GM18499 (cell line): ENCODE data around the gene TSHZ3.

ENCODE experiments used
- ATAC-seq: cut with Tn5 transposase; IDR thresholded peaks from one replicate; pipeline ENCODE4 v1.9.1; 2021; ENCODE audit warnings: moderate number of reproducible peaks; ENCODE audit not compliant: insufficient read depth, unreplicated experiment

TSHZ3 gene

DNA sequence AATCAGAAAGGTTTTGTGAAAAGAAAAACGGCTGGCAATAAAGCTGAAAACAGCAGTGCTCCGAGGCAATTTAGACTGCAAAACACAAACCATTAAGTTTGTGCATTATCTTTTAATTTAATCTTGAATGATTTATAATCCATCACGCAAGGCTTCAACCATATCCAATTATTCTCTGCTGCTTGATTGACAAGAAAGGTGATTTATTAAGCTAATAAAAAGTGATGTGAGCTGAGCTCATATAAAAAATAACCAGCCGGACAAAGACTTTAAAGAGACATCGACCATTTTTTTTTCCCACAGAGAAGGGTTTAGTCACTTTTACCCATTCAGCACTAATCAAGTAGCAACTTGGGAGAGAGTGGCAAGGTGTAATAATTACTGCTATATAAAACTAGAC is 33.6 kb downstream of the TSHZ3 start:
- no peak for ATAC-seq

DNA sequence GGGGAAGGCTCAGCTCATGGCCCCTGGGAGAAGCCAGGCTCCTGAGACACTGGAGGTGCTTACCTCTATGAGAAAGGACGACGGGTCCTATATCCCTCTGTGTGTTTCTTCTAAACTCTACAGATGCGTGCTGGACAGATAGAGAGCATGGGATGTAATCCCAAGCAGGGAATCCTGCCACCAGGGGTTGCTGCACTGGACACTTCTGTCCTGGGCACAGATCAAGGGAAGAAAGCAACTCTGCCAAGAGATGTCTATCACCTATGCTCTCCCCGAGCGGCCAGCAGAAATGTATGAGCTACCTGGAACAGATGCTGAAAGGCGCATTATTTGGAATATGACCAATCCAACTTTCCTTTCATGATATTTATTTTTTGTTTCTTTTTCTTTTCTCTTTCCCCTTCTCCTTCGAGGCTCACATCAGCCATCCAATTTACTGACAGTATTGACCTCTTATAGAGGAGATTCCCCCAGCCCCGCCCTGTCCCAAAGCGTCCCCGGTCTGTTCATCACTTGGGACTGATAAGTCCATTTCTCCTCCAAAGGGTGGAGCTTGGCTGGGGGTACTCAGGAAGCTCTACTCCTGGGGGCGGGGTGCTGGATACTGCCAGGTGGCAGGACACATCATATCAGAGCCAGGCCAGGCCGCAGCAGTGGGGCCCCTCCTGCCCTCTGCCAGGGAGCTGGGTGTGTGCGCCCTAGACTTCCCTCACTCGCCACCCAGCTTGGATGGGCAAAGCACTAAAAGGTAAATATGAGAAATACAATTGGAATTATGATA is 34.2 kb downstream of the TSHZ3 start:
- ATAC-seq = no peak

DNA sequence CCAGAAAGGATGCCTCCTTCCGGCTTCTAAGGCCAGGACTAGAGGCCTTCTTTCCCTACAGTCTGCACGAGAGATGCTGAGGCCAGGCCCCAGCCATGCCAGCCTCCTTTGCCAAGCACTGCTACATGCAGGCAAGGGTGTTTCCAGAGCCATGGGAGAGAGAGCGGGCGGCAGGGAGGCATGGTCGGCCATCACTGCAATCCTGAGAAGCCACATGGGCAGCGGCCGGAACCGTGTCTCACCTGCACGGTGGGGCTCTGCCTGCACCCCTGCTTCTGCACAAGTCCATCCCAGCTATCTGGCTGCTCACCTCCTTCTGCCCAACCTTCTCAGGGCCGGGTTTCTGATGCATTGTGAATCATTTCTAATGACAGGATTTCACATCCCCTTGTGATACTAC is 35.1 kb downstream of the TSHZ3 start:
- ATAC-seq = no peak

DNA sequence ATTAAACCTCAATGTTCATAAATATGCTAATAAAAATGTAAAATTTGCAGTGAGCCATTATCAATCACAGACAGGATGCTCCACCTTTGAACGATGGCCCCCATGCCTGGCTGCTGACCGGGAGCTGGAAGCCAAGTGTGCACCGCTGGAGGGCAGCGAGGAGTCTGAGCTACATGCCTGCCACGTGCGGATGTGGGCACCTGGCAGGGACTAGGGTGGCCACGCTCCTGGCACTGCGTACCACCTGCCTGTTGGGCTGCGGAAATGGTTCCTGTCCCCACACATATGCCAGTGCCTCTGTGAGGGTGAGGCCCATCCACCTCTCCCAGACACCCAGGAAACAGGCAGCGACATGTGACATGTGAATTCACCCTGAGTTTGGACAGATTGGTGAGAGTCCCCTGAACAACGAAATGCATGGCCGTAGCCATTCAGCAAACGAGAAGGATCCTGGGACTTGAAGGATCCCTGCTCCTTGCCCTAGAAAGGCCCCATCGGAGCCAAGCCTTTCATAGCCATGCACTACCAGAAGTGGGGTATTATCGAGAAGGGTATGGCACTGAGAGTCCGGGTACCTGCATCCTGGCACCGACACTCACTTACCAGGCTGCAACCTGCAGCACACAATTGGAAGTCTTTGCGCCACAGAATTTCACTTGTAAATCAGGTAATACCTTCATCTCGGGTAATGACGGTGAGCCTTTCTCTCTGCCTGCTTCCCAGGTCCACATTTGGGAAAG is 35.8 kb downstream of the TSHZ3 start:
- no peak for ATAC-seq

- ATAC-seq = no peak
Observed at GRCh38 chr19:31312677-31313244, 36.5 kb downstream of the TSHZ3 start.

DNA sequence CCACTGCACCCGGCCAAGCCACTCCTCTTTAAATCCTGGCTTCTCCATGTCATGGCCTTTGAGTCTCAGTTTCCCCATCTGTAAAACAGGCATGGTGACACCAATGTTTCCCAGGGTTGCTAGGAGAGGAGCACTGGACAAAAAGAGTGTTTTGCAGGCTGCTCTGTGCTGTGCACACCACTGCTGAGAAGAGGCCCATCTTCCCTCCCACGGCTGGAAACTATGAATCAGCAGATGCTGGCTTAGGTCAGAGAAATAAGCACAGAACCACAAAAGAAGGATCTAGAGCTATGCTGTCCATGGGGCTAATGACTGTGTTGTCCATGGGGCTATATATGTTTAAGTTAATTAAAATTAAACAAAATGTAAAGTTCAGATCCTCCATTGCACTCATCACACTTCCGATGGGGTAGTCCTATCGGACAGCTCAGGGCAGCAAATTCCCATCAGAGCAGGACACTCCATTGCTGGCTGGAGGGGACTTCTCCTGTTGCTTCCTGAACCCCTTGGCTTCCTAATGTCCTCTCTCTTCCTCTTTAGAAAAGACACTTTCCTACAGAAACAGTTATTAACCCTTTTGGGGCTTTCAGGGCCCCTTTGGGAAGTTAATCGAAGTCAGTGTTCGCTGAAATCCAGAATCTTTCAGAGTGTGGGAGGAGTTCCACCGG is 37.1 kb downstream of the TSHZ3 start:
- no peak for ATAC-seq

DNA sequence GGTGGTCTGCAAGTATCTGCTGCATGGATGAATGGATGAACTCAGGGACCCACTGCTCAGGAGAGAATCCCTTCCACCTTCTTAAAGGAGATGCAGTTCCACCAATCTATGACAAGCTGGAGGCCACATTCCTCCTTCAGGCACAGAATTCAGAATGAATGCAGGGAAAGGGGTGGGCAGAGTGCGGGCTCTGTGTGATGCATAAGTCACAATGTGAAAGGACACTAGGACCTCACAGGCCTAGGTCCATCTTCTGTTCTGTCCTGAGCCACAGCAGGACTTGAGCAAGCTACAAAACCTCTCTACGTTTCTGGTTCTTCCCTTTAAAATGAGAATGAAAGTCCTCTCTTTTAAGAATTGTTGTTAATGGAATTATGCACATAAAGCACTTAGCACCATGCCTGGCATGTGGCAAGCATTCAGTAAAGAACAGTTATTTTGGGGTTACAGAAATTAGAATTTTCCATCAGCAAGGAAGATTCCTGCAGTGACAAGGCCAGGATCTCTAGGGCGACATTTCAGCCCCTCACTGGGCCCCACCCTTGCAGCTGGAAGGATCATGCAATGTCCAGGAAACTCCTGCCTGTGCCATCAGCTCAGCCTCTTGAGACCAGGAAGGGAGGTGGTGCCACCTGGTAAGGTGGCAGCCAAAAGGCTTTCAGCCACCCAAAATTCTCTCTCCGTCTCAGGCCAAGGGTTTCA is 38.7 kb downstream of the TSHZ3 start:
- ATAC-seq = no peak

- ATAC-seq = no peak
Observed at GRCh38 chr19:31308781-31309180, 40.5 kb downstream of the TSHZ3 start.

GRCh38 chr19:31307071-31307669 is 42.1 kb downstream of the TSHZ3 start:
- no peak for ATAC-seq

DNA sequence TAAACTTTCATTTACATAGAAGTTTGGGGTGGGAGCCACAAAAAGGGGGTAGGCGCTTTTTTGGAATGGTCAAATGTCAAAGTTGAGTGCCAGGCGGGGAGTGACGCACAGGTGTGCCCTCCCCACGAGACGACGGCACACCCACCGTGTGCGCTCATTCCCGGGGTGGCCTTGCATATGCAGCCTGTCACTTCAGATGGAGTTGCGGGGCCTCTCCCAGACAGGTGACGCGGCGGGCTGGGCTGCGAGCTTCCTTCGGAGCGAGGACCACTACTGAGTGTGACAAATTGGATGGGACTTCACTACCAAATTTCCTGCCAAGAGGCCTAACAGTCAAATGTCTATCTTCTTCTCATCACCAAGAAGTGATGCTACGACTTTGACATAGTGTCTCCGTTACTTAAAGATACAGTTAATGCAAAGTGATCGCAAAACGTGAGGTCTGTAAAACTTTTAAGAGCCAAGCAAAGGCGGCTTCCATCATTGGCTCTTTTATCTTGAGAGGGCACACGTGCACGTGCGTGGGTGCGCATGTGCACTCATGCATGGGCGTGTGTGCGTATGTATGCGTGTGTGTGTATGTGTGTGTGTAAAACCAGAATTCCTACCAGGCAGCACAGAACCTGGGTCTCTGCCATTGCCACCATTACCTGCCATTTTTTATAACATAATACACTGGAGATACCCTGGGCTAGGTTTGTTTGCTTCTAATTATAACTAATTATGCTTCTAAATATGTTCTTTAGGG is 43.1 kb downstream of the TSHZ3 start:
- no peak for ATAC-seq

GRCh38 chr19:31304831-31305312 is 44.4 kb downstream of the TSHZ3 start:
- no peak for ATAC-seq

- no peak for ATAC-seq
Observed at GRCh38 chr19:31303262-31303815, 45.9 kb downstream of the TSHZ3 start.

DNA sequence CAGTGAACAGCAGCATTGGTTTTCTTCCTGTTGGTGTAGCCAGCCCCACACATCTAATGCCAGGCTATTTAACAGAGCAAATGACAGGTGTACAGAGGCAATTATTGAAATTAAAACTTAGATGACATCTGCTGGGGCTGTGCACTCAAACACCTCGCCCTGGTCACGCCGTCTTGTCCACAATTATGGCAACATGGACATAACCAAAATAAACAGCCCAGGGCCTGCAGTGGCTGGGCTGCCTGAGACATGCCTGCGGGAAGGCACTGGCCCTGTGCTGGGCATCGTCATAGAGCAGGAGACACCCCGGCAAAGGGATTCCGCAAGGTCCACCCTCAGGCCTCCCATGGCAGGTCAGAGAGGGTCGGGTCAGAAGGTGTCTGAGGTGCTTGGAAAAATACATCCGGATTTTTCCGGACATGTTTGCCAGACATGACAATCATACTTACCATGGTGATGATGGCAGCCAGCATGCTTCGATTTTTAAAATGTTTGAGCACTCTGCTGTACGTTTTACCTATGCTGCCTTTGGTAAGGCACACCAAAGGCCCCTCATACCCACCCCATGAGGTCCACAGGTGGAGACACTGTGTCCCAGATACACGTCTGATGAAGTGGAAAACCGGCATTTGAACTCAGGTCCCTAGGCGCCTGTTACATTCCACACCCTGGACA is 47.8 kb downstream of the TSHZ3 start:
- ATAC-seq = no peak

GRCh38 chr19:31300422-31300821 is 48.8 kb downstream of the TSHZ3 start:
- no peak for ATAC-seq

DNA sequence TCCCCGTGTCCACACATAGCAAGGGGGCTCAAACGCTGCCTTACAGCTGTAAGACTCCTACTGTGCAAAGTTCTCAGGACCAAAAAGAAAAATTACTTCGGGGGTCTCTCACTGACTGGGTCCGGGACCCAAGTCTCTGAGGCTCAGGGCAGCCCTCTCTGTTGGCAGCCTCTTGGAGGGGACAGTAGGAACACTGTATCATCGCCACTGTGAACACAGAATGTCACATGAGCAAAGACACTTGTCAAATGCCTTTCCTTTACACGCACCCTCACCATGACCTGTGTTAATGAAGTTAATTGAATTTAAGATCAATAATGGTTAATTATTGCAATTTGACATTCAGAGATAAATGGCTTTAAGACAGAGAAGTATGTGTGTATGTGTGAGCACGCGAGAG is 49.6 kb downstream of the TSHZ3 start:
- ATAC-seq = no peak

- ATAC-seq = no peak
Observed at GRCh38 chr19:31297991-31298390, 51.2 kb downstream of the TSHZ3 start.

GRCh38 chr19:31296741-31297390 is 52.4 kb downstream of the TSHZ3 start:
- ATAC-seq = no peak

DNA sequence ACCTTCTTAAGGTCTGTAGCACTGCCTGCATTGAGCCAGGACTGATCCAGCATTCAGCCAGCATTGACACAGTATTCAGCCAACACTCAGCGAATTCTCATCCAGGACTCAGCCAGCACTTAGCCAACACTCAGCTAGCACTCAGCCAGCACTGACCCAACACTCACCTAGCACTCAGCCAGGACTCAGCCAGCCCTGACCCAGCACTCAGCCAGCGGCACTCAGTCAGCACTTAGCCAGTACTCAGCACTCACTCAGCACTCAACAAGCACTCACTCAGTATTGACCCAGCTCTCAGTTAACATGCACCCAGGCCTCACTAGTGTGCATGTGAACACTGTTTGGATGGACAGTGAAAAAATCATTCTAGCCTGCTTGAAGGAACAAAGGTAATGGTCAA is 55.0 kb downstream of the TSHZ3 start:
- no peak for ATAC-seq
